Measurements from ENCODE around the gene DVL1. TPM values are rescaled to one million over a fixed set of nuclear protein-coding genes. Genes with fewer than 3 reads are reported as not detected.

Gene DVL1
- total and polyA plus RNA-seq, 2 of the 13 experiments (the other 11 are each of a cell fraction or from before 2014, with no cell fraction given): 30.8 to 60.4 TPM

GRCh38 chr1:1307923-1308755 lies 41.1 kb downstream of the DVL1 start, which contains the start of the genes ACAP3 and PUSL1 (continued):
- TF ChIP-seq KLF11 (CRISPR knock-in tag; IDR thresholded peaks at IDR 0.05) (no peak), SAP130 (CRISPR knock-in tag; IDR thresholded peaks at IDR 0.05; ENCODE audit: low read depth) (peak; percentile 97), AGO2 (optimal IDR thresholded peaks at IDR 0.05; ENCODE audit: low read depth, low read length) (peak; percentile 11), ZC3H13 (CRISPR knock-in tag; IDR thresholded peaks at IDR 0.05) (peak; percentile 27; the same call in 1 of the 2 replicates), ZBTB40 (IDR thresholded peaks at IDR 0.05) (no peak), ZBTB40 (CRISPR knock-in tag; IDR thresholded peaks at IDR 0.05) (0 out of 2 replicates have a peak, but pooled peaks have one; percentile 45), TIGD3 (CRISPR knock-in tag; IDR thresholded peaks at IDR 0.05; ENCODE audit: borderline replicate concordance) (no peak), ZBTB10 (CRISPR knock-in tag; IDR thresholded peaks at IDR 0.05; ENCODE audit: borderline replicate concordance) (peak; percentile 84), ZNF251 (CRISPR knock-in tag; IDR thresholded peaks at IDR 0.05) (no peak), ZGPAT (CRISPR knock-in tag; IDR thresholded peaks at IDR 0.05) (peak; percentile 87; the same call in 1 of the 2 replicates), MAFK (conservative IDR thresholded peaks at IDR 0.05 in 1 of 2, IDR thresholded peaks at IDR 0.05 in 1 of 2; ENCODE audit: low read length in 2 of 2) (no peak), ZNF772 (CRISPR knock-in tag; IDR thresholded peaks at IDR 0.05) (peak; percentile 89), ARNTL (CRISPR knock-in tag; IDR thresholded peaks at IDR 0.05) (peak; percentile 45; the same call in 1 of the 2 replicates), REL (CRISPR knock-in tag; conservative IDR thresholded peaks at IDR 0.05) (peak; percentile 36; the same call in 1 of the 2 replicates)

Data from HepG2 (cell line).